NOMO-1 treated with dmso at 0.1 percent for 144 hours (cell line): ENCODE data around the gene NISCH.

Experiments used
- DNase-seq: peaks from one replicate; lab custom pipeline; 2025; ENCODE audit not compliant: unreplicated experiment; lab: John Stamatoyannopoulos, UW

Gene NISCH

DNA sequence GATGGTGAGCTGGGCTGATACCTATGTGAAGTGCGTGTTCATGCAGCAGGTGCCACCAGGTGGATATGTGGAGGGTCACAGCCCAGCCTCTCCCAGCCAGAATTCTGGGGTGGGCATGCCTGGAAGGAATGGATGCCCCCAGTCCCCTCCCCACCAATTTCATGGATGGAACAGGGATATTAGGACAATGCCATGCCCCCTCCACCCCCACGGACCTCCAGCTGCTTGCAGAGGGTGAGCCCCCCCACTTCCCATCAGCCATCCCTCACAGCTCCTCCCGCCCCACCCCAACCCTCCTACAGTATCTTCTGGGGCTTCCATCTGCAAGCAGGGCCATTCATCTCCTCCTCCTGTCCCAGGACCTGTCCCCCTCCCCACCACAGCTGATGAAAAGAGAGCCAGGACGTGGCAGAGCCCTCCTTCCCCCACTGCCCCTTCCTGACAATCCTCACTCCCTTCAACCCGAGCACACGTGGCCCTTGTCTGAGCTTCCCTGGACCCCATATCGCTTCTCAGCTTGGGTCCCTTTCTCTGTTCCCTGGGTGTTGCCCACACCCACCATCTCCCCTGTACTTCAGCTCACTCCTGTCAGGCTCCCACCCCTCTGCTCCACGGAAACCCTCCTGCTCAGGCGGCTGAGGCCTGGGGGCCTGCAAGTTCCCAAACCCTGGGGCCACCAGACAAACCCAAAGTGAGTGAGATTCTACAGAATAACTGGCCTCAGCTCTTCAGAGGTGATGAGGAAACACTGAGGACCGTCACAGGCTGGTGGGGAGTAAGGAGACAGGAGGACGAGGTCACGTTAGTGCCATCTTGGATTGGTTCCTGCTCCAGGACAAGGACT, 7.7 kb upstream of the NISCH start:
- DNase-seq, result no peak

- no peak for DNase-seq
Observed at GRCh38 chr3:52450489-52451236, 4.7 kb upstream of the NISCH start.

- DNase-seq, result no peak
Observed at GRCh38 chr3:52451237-52452083, 3.9 kb upstream of the NISCH start.

- no peak for DNase-seq
Observed at GRCh38 chr3:52452126-52452525, 3.3 kb upstream of the NISCH start.

DNA sequence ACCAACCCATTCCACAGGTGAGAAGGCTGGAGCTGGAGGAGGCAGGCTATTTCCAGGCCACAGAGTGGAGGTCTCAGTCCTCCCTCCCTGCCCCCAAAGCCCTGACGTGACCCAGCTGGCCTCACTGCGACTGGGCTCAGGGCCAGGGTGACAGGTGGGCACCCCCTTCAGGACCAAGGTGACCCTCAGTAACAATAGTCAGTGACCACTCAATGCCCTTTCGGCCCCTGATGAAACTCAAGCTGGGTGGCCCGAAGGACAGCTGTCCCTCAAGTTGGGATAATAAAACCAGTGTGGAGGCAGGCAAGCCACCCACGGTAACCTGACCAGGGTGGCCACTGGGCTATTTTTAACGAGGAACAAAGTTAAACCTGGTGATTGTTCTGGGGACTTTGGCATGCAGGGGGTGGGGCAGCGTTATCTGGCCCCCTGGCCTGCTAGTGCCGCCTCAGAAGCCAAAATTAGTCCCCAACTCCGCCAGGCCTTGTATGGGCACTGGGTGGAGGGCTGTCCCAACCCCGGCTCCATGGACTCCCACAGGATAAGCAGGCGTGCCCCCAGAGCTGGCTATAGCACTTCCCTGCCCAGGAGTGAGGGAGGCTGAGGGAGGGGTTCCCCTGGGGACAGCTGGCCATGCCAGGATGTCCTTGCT, 2.7 kb upstream of the NISCH start:
- DNase-seq, result no peak

GRCh38 chr3:52453496-52454249, 1.7 kb upstream of the NISCH start, which contains the start of gene TNNC1:
Gene TNNC1, minus strand, starts transcription at chr3:52454041. Its CDS starts 26 bp downstream, at chr3:52454015.
- DNase-seq, result no peak

- no peak for DNase-seq
Observed at GRCh38 chr3:52454250-52454937, 1.0 kb upstream of the NISCH start.

GRCh38 chr3:52454938-52455282, 494 bp upstream of the NISCH start:
- DNase-seq, result no peak

- no peak for DNase-seq
Observed at GRCh38 chr3:52456169-52456799, 880 bp downstream of the NISCH start.

GRCh38 chr3:52456800-52457183, 1.4 kb downstream of the NISCH start:
- DNase-seq, result no peak

DNA sequence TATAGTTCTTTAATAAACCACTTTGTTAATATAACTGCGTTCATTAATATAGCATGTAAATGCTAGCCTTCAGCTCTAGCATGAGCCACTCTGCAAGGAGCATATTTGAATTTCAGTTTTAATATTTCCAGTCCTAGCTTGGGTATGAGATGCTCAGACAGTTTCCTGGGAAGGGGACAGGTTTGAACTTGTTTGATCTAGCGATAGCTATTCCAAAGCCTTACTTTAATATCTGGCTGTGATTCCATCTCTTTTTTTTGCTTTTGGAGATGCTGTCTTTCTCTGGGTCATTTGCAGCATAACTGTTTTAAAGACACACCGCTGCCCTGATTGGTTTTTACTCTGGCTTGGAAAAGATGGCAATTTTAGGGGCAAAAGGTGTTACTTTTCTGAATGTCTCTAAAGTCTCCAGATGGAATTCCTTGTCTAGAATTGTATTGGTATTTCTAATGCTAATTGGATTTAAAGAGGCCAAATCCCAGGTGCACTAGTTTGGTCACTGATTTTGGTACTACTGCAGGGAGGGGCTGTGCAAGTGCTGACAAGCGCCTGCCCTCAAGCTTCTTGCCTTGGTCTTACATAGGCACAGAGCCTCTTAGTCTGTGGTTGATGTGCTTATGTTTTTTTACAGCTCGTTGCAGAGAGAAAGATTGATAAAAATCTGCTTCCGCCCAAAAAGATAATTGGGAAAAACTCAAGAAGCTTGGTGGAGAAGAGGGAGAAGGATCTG, 2.8 kb downstream of the NISCH start:
- no peak for DNase-seq

DNA sequence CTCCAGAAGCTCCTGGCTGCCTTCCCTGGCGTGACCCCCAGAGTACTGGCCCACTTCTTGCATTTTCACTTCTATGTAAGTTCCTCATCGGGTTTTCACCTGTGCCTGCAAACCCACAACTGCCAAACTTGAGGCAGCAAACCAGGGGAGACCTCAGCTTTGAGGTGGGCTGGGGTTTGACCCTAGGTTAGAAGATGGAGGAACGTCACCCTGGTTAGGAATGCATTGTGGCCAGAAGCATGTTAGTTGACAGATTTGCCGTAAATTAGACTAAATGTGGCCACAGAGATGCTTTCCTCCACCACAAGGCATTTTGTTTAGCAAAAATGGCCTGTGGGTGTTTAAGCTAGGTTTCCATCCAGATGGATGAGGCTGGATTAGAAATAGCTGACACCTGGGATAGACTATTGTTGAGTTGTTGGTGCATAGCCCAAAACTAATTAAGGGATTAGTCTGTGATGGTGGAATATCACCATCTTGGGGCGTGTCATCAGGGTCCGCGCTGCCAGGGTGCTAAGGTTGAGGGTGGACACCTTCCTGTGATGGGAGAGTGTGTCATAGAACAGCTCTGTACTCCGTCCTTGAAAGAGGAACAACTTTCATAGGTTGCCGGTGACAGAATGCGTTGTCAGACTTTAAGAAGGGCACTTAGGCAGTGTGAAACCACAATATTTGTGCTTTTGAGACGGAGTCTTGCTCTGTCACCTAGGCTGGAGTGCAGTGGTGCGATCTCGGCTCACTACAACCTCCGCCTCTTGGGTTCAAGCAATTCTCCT, 3.6 kb downstream of the NISCH start:
- no peak for DNase-seq

GRCh38 chr3:52461874-52462273, 6.5 kb downstream of the NISCH start:
- no peak for DNase-seq

DNA sequence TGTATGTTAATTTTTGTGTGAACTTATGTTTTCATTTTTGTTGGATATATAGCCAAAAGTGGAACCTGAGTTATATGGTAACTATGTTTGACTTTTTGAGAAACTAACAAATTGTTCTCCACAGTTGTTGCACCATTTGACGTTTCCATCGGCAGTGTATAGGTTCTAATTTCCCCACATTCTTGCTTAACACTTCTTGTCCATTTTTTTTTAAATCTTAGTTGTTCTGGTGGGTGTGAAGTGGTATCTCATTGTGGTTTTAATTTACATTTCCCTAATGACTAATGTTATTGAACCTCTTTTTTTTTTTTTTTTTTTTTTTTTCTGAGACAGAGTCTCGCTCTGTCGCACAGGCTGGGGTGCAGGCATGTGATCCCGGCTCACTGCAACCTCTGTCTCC, 8.0 kb downstream of the NISCH start:
- no peak for DNase-seq

DNA sequence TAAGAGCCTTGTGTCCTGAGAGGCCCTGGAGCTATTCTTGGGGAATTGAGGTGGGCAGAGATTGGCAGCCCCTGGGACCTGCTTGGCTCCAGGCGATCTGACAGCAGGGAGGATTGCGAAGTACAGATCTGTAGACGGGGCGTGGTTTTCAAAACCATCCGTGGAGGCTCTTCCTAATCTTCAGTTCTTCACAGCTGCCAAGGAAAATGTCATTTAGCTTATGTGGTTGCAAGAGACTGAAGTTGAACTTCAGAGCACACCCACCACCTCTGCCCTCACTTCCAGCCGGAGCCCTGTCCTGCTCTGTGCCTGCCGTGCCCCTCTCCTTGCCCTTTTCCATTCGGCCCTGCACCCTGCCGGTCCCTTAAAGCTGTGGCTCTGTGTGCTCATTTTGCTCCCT, 12.9 kb downstream of the NISCH start:
- no peak for DNase-seq

GRCh38 chr3:52469001-52469400, 13.6 kb downstream of the NISCH start:
- DNase-seq, result no peak

DNA sequence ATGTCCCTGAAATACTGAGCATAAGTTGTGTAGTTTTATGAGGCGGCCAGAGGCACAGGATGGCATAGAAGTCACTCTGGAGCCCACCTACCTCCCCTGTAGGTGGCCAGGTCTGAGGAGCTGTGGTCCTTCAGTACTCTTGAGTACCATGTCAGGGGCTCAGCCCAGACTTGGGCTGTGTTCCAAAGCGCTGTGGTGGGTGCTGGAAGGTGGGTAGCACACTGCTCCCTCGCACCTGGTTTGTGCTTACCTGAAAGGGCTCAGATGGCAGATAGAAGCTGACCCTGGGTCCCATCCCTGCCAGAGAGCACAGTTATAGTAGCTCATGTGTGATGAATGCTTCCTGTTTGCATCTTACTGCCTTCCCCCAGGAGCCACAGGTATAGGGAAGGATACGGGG, 15.5 kb downstream of the NISCH start:
- no peak for DNase-seq
